ENCODE data around the gene EBF3. TPM values are rescaled to one million over a fixed set of nuclear protein-coding genes. Genes with fewer than 3 reads are reported as not detected.

EBF3 gene
- total RNA-seq, 1 experiment from 2014 or later = not detected

DNA sequence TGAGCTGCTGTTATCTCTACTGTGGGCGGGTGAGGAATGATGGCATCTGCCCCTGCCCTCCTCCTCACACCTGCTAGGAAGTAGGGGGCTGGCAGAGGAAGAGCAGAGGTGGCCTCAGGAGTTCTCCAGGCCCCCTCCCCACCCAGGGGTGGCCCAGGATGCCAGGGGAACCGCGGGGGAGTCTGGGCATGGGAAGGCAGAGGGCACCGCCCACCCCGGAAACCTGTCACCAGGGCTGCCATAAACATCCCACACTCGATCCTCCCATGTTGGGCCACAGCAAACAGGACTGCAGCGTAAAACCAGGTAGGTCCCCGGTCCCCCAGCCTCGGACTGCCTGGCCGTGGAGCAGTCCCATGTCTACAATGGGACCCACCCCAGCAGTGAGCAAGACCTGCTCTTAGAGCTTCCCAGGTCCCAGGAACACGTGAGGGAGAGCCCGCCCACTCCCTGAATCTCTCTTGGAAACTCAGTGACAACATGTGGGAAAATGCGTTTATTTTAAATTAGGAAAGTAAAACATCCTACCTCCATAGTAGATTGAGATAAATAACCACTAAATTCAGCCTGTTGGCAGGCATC is 23.4 kb downstream of the EBF3 start:
- Mint-ChIP-seq H3K27ac (ENCODE audit: unreplicated experiment) (no peak overlapping the region), H3K36me3 (ENCODE audit: insufficient read depth, unreplicated experiment) (no peaks in the 10 kb centered on the region), H3K4me1 (ENCODE audit: low read depth, unreplicated experiment) (no peaks in the 10 kb centered on the region), H3K4me3 (ENCODE audit: low read depth, unreplicated experiment) (no peak overlapping the region), H3K27me3 (ENCODE audit: unreplicated experiment) (no peaks in the 10 kb centered on the region), H3K9me3 (ENCODE audit: low read depth, unreplicated experiment) (no peaks in the 10 kb centered on the region)
- TF ChIP-seq, protein P1, sequence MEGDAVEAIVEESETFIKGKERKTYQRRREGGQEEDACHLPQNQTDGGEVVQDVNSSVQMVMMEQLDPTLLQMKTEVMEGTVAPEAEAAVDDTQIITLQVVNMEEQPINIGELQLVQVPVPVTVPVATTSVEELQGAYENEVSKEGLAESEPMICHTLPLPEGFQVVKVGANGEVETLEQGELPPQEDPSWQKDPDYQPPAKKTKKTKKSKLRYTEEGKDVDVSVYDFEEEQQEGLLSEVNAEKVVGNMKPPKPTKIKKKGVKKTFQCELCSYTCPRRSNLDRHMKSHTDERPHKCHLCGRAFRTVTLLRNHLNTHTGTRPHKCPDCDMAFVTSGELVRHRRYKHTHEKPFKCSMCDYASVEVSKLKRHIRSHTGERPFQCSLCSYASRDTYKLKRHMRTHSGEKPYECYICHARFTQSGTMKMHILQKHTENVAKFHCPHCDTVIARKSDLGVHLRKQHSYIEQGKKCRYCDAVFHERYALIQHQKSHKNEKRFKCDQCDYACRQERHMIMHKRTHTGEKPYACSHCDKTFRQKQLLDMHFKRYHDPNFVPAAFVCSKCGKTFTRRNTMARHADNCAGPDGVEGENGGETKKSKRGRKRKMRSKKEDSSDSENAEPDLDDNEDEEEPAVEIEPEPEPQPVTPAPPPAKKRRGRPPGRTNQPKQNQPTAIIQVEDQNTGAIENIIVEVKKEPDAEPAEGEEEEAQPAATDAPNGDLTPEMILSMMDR (IDR thresholded peaks at IDR 0.05; ENCODE audit: unreplicated experiment) = no peak
- DNase-seq = no peak
- intact Hi-C loops (cut with micrococcal nuclease; ENCODE audit: unreplicated experiment) = no loop called here
- CTCF ChIA-PET = interaction anchor here (0.6 kb wide), 1 partner anchor 87 kb away, joined by 6 read pairs; no protein-coding TSS in a partner anchor
- BruUV-seq (replicated peaks) = no TSS peak

DNA sequence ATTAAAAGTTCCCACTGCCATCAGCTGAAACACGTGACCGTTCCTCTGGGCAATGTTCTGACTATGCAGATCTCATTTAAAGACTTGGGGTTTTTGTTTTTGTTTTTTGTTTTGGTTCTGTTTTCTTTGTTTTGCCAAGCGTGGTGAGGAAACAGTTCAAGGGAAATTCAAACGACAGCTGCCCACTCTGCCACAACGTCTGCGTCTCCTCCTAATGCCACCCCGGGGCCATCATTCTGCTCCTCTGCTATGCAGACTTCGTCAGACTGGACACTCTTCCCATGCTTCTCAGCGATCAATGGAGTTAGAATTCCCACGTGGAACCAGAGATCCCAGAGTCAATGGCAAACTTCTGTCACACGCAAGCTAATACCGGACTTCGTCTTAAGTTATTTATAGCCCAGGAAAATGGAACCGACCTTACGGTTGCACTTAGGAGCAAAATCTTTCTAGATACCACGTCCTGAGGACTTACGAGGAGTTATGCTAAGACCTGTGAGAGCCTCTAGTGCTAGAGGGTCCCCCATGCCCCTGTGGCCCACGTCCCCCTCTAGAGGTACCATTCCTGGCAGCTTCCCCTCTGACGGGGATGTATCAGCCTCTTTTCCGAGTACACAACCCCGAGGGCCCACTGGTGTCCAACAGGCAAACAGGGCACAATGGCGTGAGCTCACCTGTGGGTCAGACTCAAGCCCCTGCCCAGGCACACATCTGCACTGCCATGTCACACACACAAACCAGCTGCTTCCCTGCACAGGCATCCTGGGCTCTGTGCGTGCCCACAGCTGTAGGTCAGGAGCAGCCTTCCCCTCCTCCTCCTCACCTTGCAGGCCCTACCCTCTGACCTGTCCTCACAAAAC is 24.4 kb downstream of the EBF3 start:
- no peaks in the 10 kb centered on the region for H3K36me3 Mint-ChIP-seq (ENCODE audit: insufficient read depth, unreplicated experiment)
- no peak overlapping the region for H3K27ac Mint-ChIP-seq (ENCODE audit: unreplicated experiment)
- intact Hi-C loops (cut with micrococcal nuclease; ENCODE audit: unreplicated experiment) = no loop called here
- H3K4me3 Mint-ChIP-seq (ENCODE audit: low read depth, unreplicated experiment) = no peak overlapping the region
- BruUV-seq (replicated peaks) = no TSS peak
- H3K27me3 Mint-ChIP-seq (ENCODE audit: unreplicated experiment) = no peaks in the 10 kb centered on the region
- no peaks in the 10 kb centered on the region for H3K9me3 Mint-ChIP-seq (ENCODE audit: low read depth, unreplicated experiment)
- CTCF ChIA-PET = no interaction called here
- DNase-seq = no peak
- TF ChIP-seq, protein P1 (IDR thresholded peaks at IDR 0.05; ENCODE audit: unreplicated experiment) = no peak
- no peaks in the 10 kb centered on the region for H3K4me1 Mint-ChIP-seq (ENCODE audit: low read depth, unreplicated experiment)

DNA sequence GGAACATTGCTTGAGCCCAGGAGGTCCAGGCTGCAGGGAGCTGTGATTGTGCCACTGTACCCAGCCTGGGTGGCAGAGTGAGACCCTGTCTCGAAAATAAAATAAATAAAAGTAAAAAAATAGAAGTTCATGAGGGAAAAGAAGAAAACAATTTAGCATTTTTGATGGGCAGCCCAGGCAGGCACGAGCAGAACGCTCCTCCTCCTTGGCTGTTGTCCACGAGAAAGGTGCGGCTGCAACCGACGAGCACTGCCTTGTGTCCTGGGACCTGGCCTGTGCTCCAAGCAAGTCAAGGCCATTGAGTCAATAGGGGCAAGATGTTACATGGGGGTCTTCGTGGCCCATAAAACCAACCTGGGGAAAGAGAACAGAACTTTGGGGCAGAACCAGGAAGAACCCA is 25.6 kb downstream of the EBF3 start:
- intact Hi-C loops (cut with micrococcal nuclease; ENCODE audit: unreplicated experiment) = no loop called here

DNA sequence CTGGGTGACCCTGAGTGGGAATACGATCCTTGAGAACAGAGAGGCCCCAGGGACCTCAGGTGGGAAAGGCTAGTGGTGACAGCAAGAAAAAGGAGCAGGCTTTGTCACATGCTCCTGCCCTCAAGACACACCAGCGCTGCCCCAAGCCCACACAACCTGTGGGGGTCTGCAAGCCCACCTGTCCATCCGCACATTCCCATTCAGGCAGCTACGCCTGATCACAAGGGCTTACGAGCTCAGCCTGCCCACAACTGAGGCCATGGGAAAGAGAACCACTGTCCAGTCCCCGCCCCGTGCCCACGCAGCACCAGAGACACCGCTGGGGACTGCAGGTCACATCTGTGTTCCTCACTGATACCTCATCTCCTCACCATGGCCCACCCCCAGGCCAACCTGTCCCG is 26.7 kb downstream of the EBF3 start:
- intact Hi-C loops (cut with micrococcal nuclease; ENCODE audit: unreplicated experiment) = no loop called here
- no peaks in the 10 kb centered on the region for H3K27me3 Mint-ChIP-seq (ENCODE audit: unreplicated experiment)
- DNase-seq = no peak
- BruUV-seq (replicated peaks) = no TSS peak
- no peak overlapping the region for H3K4me3 Mint-ChIP-seq (ENCODE audit: low read depth, unreplicated experiment)
- no peak overlapping the region for H3K27ac Mint-ChIP-seq (ENCODE audit: unreplicated experiment)
- CTCF ChIA-PET = no interaction called here
- H3K4me1 Mint-ChIP-seq (ENCODE audit: low read depth, unreplicated experiment) = no peaks in the 10 kb centered on the region
- TF ChIP-seq, protein P1 (IDR thresholded peaks at IDR 0.05; ENCODE audit: unreplicated experiment) = no peak
- H3K9me3 Mint-ChIP-seq (ENCODE audit: low read depth, unreplicated experiment) = no peaks in the 10 kb centered on the region
- no peaks in the 10 kb centered on the region for H3K36me3 Mint-ChIP-seq (ENCODE audit: insufficient read depth, unreplicated experiment)

More for the DNA sequence above, 25.6 kb downstream of the EBF3 start:
- TF ChIP-seq, protein P1 (IDR thresholded peaks at IDR 0.05; ENCODE audit: unreplicated experiment) = no peak
- Mint-ChIP-seq H3K4me1 (ENCODE audit: low read depth, unreplicated experiment) (no peaks in the 10 kb centered on the region), H3K36me3 (ENCODE audit: insufficient read depth, unreplicated experiment) (no peaks in the 10 kb centered on the region), H3K27me3 (ENCODE audit: unreplicated experiment) (no peaks in the 10 kb centered on the region), H3K4me3 (ENCODE audit: low read depth, unreplicated experiment) (no peak overlapping the region), H3K27ac (ENCODE audit: unreplicated experiment) (no peak overlapping the region), H3K9me3 (ENCODE audit: low read depth, unreplicated experiment) (no peaks in the 10 kb centered on the region)
- CTCF ChIA-PET = interaction anchor here (0.7 kb wide), 1 partner anchor 576 kb away, joined by 3 read pairs; no protein-coding TSS in a partner anchor
- DNase-seq = no peak
- BruUV-seq (replicated peaks) = no TSS peak

Measured in Calu3 (cell line).